ENCODE measurements around the gene ZMIZ2. TPM values are rescaled to one million over a fixed set of nuclear protein-coding genes. Genes with fewer than 3 reads are reported as not detected.
"Not testable (repeated sequence)": the region's sequence is repeated elsewhere in the genome, so short reads cannot be mapped to it uniquely, and the experiment has no call there.

Gene ZMIZ2
- total and polyA plus RNA-seq, 3 experiments from 2014 or later, result 9.8 to 122 (median 119) TPM

GRCh38 chr7:44797329-44798258 is 48.9 kb downstream of the ZMIZ2 start:
- H3K4me3 ChIP-seq (ENCODE audit: low read length), result peak overlapping the region; percentile 72
- peaks cover 19% of the 10 kb centered on the region for H3K4me1 ChIP-seq (ENCODE audit: insufficient read depth, low read length)
- H3K27me3 ChIP-seq (ENCODE audit: insufficient read depth, low read length, poor library complexity, severe bottlenecking), result no peaks in the 10 kb centered on the region
- peaks cover 0 to 5% of the 10 kb centered on the region in 2 donors for H3K27me3 Mint-ChIP-seq
- peak overlapping the region; percentile 94 to 99 (median 98) for H3K27ac Mint-ChIP-seq
- peak; percentile 73 to 91 (median 80) for DNase-seq
- H3K27ac ChIP-seq (ENCODE audit: low read depth, low read length), result peak overlapping the region; percentile 98
- peak overlapping the region; percentile 90 to 99 (median 92) for H3K4me3 Mint-ChIP-seq
- peaks cover 10 to 55% (median 19%) of the 10 kb centered on the region in 3 donors for H3K36me3 Mint-ChIP-seq
- CTCF ChIA-PET, result interaction anchor here (0.7 to 1.4 kb wide), 7 partner anchors 29 to 232 kb away, joined by 3 to 5 read pairs (median 4); partner anchors contain the start of genes H2AZ2 and OGDH
- POLR2A ChIA-PET, result interaction anchor here (0.5 to 2.7 kb wide), 10 partner anchors 15 to 216 kb away, joined by 3 to 32 read pairs (median 3); partner anchors contain the start of genes H2AZ2, OGDH and TMED4
- no peaks in the 10 kb centered on the region for H3K9me3 ChIP-seq (ENCODE audit: low read length)
- H3K4me1 Mint-ChIP-seq, result peaks cover 34 to 51% (median 41%) of the 10 kb centered on the region in 3 donors
- no peaks in the 10 kb centered on the region for H3K9me3 Mint-ChIP-seq
- peaks cover 33% of the 10 kb centered on the region for H3K36me3 ChIP-seq (ENCODE audit: insufficient read depth, low read length)

- peaks cover 10 to 65% (median 23%) of the 10 kb centered on the region in 3 donors for H3K36me3 Mint-ChIP-seq
- no peak for DNase-seq
Measured at GRCh38 chr7:44798649-44799305, 50.1 kb downstream of the ZMIZ2 start.

GRCh38 chr7:44799939-44800338 is 51.3 kb downstream of the ZMIZ2 start:
- POLR2A ChIA-PET, result no interaction called here
- CTCF ChIA-PET, result no interaction called here

More at GRCh38 chr7:44798649-44799305, 50.1 kb downstream of the ZMIZ2 start:
- POLR2A ChIA-PET, result interaction anchor here (0.5 to 2.7 kb wide), 7 partner anchors 13 to 217 kb away, joined by 3 to 32 read pairs (median 5); partner anchors contain the start of genes H2AZ2 and TMED4
- Mint-ChIP-seq H3K9me3 (no peaks in the 10 kb centered on the region), H3K4me1 (peaks cover 35 to 55% (median 41%) of the 10 kb centered on the region in 3 donors), H3K27me3 (peaks cover 0 to 5% of the 10 kb centered on the region in 2 donors), H3K27ac (peak overlapping the region; percentile 94 to 99 (median 98)), H3K4me3 (peak overlapping the region; percentile 90 to 99 (median 92))
- H3K27ac ChIP-seq (ENCODE audit: low read depth, low read length), result peak overlapping the region; percentile 98
- H3K4me1 ChIP-seq (ENCODE audit: insufficient read depth, low read length), result peaks cover 19% of the 10 kb centered on the region
- H3K27me3 ChIP-seq (ENCODE audit: insufficient read depth, low read length, poor library complexity, severe bottlenecking), result no peaks in the 10 kb centered on the region
- H3K4me3 ChIP-seq (ENCODE audit: low read length), result peak overlapping the region; percentile 72
- peaks cover 41% of the 10 kb centered on the region for H3K36me3 ChIP-seq (ENCODE audit: insufficient read depth, low read length)
- CTCF ChIA-PET, result interaction anchor here (0.7 to 1.4 kb wide), 6 partner anchors 27 to 233 kb away, joined by 3 to 4 read pairs (median 4); no protein-coding TSS in a partner anchor
- no peaks in the 10 kb centered on the region for H3K9me3 ChIP-seq (ENCODE audit: low read length)

GRCh38 chr7:44801890-44802289 is 53.2 kb downstream of the ZMIZ2 start:
- Mint-ChIP-seq H3K27me3 (no peaks in the 10 kb centered on the region), H3K4me3 (peak overlapping the region in 1 of 7 donors; percentile 51), H3K36me3 (peaks cover 10 to 71% (median 23%) of the 10 kb centered on the region in 3 donors), H3K4me1 (peaks cover 34 to 46% (median 37%) of the 10 kb centered on the region in 3 donors), H3K27ac (peak overlapping the region in 6 of 8 donors; percentile 3 to 94 (median 42)), H3K9me3 (no peaks in the 10 kb centered on the region)
- POLR2A ChIA-PET, result interaction anchor here (0.8 kb wide), 1 partner anchor 220 kb away, joined by 3 read pairs; the partner anchor contains the start of gene TMED4
- CTCF ChIA-PET, result interaction anchor here (1.3 kb wide), 1 partner anchor 210 kb away, joined by 3 read pairs; no protein-coding TSS in a partner anchor
- H3K4me1 ChIP-seq (ENCODE audit: insufficient read depth, low read length), result peaks cover 19% of the 10 kb centered on the region
- no peak overlapping the region for H3K4me3 ChIP-seq (ENCODE audit: low read length)
- DNase-seq, result no peak
- H3K9me3 ChIP-seq (ENCODE audit: low read length), result no peaks in the 10 kb centered on the region
- no peak overlapping the region for H3K27ac ChIP-seq (ENCODE audit: low read depth, low read length)
- no peaks in the 10 kb centered on the region for H3K27me3 ChIP-seq (ENCODE audit: insufficient read depth, low read length, poor library complexity, severe bottlenecking)
- peaks cover 41% of the 10 kb centered on the region for H3K36me3 ChIP-seq (ENCODE audit: insufficient read depth, low read length)

More at GRCh38 chr7:44799939-44800338, 51.3 kb downstream of the ZMIZ2 start:
- DNase-seq, result no peak
- Mint-ChIP-seq H3K27ac (peak overlapping the region; percentile 13 to 94 (median 76)), H3K27me3 (peaks cover 0 to 5% of the 10 kb centered on the region in 2 donors), H3K4me3 (peak overlapping the region in 3 of 7 donors; percentile 0 to 34 (median 4)), H3K9me3 (no peaks in the 10 kb centered on the region), H3K36me3 (peaks cover 10 to 73% (median 23%) of the 10 kb centered on the region in 3 donors), H3K4me1 (peaks cover 35 to 55% (median 41%) of the 10 kb centered on the region in 3 donors)
- H3K4me3 ChIP-seq (ENCODE audit: low read length), result no peak overlapping the region
- no peak overlapping the region for H3K27ac ChIP-seq (ENCODE audit: low read depth, low read length)
- H3K4me1 ChIP-seq (ENCODE audit: insufficient read depth, low read length), result peaks cover 19% of the 10 kb centered on the region
- H3K36me3 ChIP-seq (ENCODE audit: insufficient read depth, low read length), result peaks cover 41% of the 10 kb centered on the region
- no peaks in the 10 kb centered on the region for H3K9me3 ChIP-seq (ENCODE audit: low read length)
- H3K27me3 ChIP-seq (ENCODE audit: insufficient read depth, low read length, poor library complexity, severe bottlenecking), result no peaks in the 10 kb centered on the region

GRCh38 chr7:44802418-44803025 is 53.9 kb downstream of the ZMIZ2 start:
- Mint-ChIP-seq H3K4me1 (peaks cover 29 to 43% (median 35%) of the 10 kb centered on the region in 3 donors), H3K4me3 (no peak overlapping the region), H3K36me3 (peaks cover 10 to 65% (median 22%) of the 10 kb centered on the region in 3 donors), H3K9me3 (no peaks in the 10 kb centered on the region), H3K27me3 (no peaks in the 10 kb centered on the region), H3K27ac (peak overlapping the region in 2 of 8 donors; percentile 47 to 87)
- H3K4me3 ChIP-seq (ENCODE audit: low read length), result no peak overlapping the region
- no peak overlapping the region for H3K27ac ChIP-seq (ENCODE audit: low read depth, low read length)
- peaks cover 19% of the 10 kb centered on the region for H3K4me1 ChIP-seq (ENCODE audit: insufficient read depth, low read length)
- no peak for DNase-seq
- H3K27me3 ChIP-seq (ENCODE audit: insufficient read depth, low read length, poor library complexity, severe bottlenecking), result no peaks in the 10 kb centered on the region
- ChIA-PET POLR2A (interaction anchor here (0.8 kb wide), 1 partner anchor 221 kb away, joined by 3 read pairs; the partner anchor contains the start of gene TMED4), CTCF (interaction anchor here (1.3 kb wide), 1 partner anchor 211 kb away, joined by 3 read pairs; no protein-coding TSS in a partner anchor)
- no peaks in the 10 kb centered on the region for H3K9me3 ChIP-seq (ENCODE audit: low read length)
- peaks cover 41% of the 10 kb centered on the region for H3K36me3 ChIP-seq (ENCODE audit: insufficient read depth, low read length)

- Histone ChIP-seq H3K36me3 (ENCODE audit: insufficient read depth, low read length) (peaks cover 35% of the 10 kb centered on the region), H3K4me1 (ENCODE audit: insufficient read depth, low read length) (peaks cover 11% of the 10 kb centered on the region)
- H3K9me3 ChIP-seq (ENCODE audit: low read length); H3K9me3 Mint-ChIP-seq; H3K27me3 Mint-ChIP-seq; H3K4me3 Mint-ChIP-seq; CTCF ChIA-PET; POLR2A ChIA-PET; H3K27ac ChIP-seq (ENCODE audit: low read depth, low read length); H3K27me3 ChIP-seq (ENCODE audit: insufficient read depth, low read length, poor library complexity, severe bottlenecking); DNase-seq; H3K4me3 ChIP-seq (ENCODE audit: low read length): not testable (repeated sequence)
- peak overlapping the region in 1 of 8 donors; percentile 50 for H3K27ac Mint-ChIP-seq
- peaks cover 10 to 54% (median 20%) of the 10 kb centered on the region in 3 donors for H3K36me3 Mint-ChIP-seq
- H3K4me1 Mint-ChIP-seq, result peaks cover 18 to 28% (median 20%) of the 10 kb centered on the region in 3 donors
Measured at GRCh38 chr7:44803828-44804519, 55.3 kb downstream of the ZMIZ2 start.

GRCh38 chr7:44805950-44806349 is 57.3 kb downstream of the ZMIZ2 start:
- peaks cover 5 to 37% (median 12%) of the 10 kb centered on the region in 3 donors for H3K36me3 Mint-ChIP-seq
- Histone ChIP-seq H3K27me3 (ENCODE audit: insufficient read depth, low read length, poor library complexity, severe bottlenecking) (no peaks in the 10 kb centered on the region), H3K36me3 (ENCODE audit: insufficient read depth, low read length) (peaks cover 19% of the 10 kb centered on the region), H3K9me3 (ENCODE audit: low read length) (no peaks in the 10 kb centered on the region), H3K4me1 (ENCODE audit: insufficient read depth, low read length) (no peaks in the 10 kb centered on the region), H3K27ac (ENCODE audit: low read depth, low read length) (no peak overlapping the region), H3K4me3 (ENCODE audit: low read length) (no peak overlapping the region)
- no peaks in the 10 kb centered on the region for H3K27me3 Mint-ChIP-seq
- peaks cover 9 to 14% (median 10%) of the 10 kb centered on the region in 3 donors for H3K4me1 Mint-ChIP-seq
- DNase-seq, result no peak
- ChIA-PET CTCF (no interaction called here), POLR2A (interaction anchor here (0.6 kb wide), 1 partner anchor 13 kb away, joined by 3 read pairs; no protein-coding TSS in a partner anchor)
- peak overlapping the region in 2 of 8 donors; percentile 48 to 69 for H3K27ac Mint-ChIP-seq
- no peak overlapping the region for H3K4me3 Mint-ChIP-seq
- H3K9me3 Mint-ChIP-seq, result no peaks in the 10 kb centered on the region

Data from CD8-positive, alpha-beta memory T cell (primary cell).